Esophagus (tissue), 2 donors: ENCODE results near the gene IFNL2. TPM values are rescaled to one million over a fixed set of nuclear protein-coding genes. Genes with fewer than 3 reads are reported as not detected.

Experiments
- H3K27ac ChIP-seq, 2 donors: one replicate each; pipeline ENCODE4 v1.5.1; 2013; ENCODE audit warnings: low read depth in 2 of 2, mild to moderate bottlenecking in 2 of 2, inconsistent platforms in 1 of 2, low read length in 1 of 2, moderate library complexity in 1 of 2
- H3K27me3 ChIP-seq, 2 donors: one replicate each; pipeline ENCODE4 v1.6.1; 2013; ENCODE audit warnings: low read length in 2 of 2, control low read depth in 1 of 2, mild to moderate bottlenecking in 1 of 2; ENCODE audit not compliant: insufficient read depth in 2 of 2, control insufficient read depth in 1 of 2
- H3K36me3 ChIP-seq, 2 donors: one replicate each; pipeline ENCODE4 v1.6.1; 2013; ENCODE audit warnings: low read length in 1 of 2; ENCODE audit not compliant: control insufficient read depth in 2 of 2, insufficient read depth in 2 of 2
- H3K4me1 ChIP-seq, 2 donors: one replicate each; pipeline ENCODE4 v1.6.1; 2013; ENCODE audit warnings: low read length in 1 of 2; ENCODE audit not compliant: control insufficient read depth in 2 of 2, insufficient read depth in 2 of 2
- H3K4me3 ChIP-seq, 2 donors: one replicate each; pipeline ENCODE4 v1.5.1; 2013; ENCODE audit warnings: low read length in 2 of 2, mild to moderate bottlenecking in 2 of 2, low read depth in 1 of 2, moderate library complexity in 1 of 2
- H3K9me3 ChIP-seq, 2 donors: one replicate each; pipeline ENCODE4 v1.6.1; 2013; ENCODE audit warnings: mild to moderate bottlenecking in 2 of 2, low read depth in 1 of 2, low read length in 1 of 2, moderate library complexity in 1 of 2; ENCODE audit not compliant: control insufficient read depth in 2 of 2, insufficient read depth in 1 of 2
- WGBS, 2 donors: extraction: QIAGEN DNeasy Blood & Tissue Kit; methylation state at CpG; one replicate each; pipeline ENCODE4 v1.1.7; 2013; 5-methylcytosine and 5-hydroxymethylcytosine counted together
- polyA plus RNA-seq, 2 donors: library from polyadenylated mRNA; stranded (reverse); fragments of 200-250 nt; gene quantifications; one replicate each; pipeline ENCODE4 v1.2.3, GENCODE V29; 2013
- donor health status: healthy with polysubstance abuse.
- donor health status: Bipolar disorder and iron deficiency.

IFNL2 gene
- polyA plus RNA-seq, 2 donors = not detected

GRCh38 chr19:39251846-39252245, 16.4 kb upstream of the IFNL2 start:
- H3K4me3 ChIP-seq = no peak overlapping the region
- H3K9me3 ChIP-seq = peaks cover 2% of the 10 kb centered on the region in 2 donors
- H3K27me3 ChIP-seq = peaks cover 0 to 4% of the 10 kb centered on the region in 2 donors
- H3K4me1 ChIP-seq = peaks cover 5 to 9% of the 10 kb centered on the region in 2 donors
- H3K27ac ChIP-seq = no peak overlapping the region
- WGBS, 2 donors = 42 to 53% methylated on average over 3 of the region's 3 CpGs
- H3K36me3 ChIP-seq = no peaks in the 10 kb centered on the region

- WGBS, 2 donors = 64 to 66% methylated on average over 3 of the region's 3 CpGs
- Histone ChIP-seq H3K4me3 (no peak overlapping the region), H3K27ac (no peak overlapping the region), H3K4me1 (peaks cover 4 to 5% of the 10 kb centered on the region in 2 donors), H3K9me3 (no peaks in the 10 kb centered on the region), H3K27me3 (no peaks in the 10 kb centered on the region), H3K36me3 (no peaks in the 10 kb centered on the region)
Observed at GRCh38 chr19:39252458-39252857, 15.7 kb upstream of the IFNL2 start.

- WGBS, 2 donors = 83 to 85% methylated on average over 8 of the region's 8 CpGs
- Histone ChIP-seq H3K9me3 (no peaks in the 10 kb centered on the region), H3K27ac (no peak overlapping the region), H3K36me3 (no peaks in the 10 kb centered on the region), H3K27me3 (no peaks in the 10 kb centered on the region), H3K4me3 (no peak overlapping the region), H3K4me1 (no peaks in the 10 kb centered on the region)
Observed at GRCh38 chr19:39253374-39254149, 14.6 kb upstream of the IFNL2 start.

- Histone ChIP-seq H3K27me3 (no peaks in the 10 kb centered on the region), H3K9me3 (no peaks in the 10 kb centered on the region), H3K4me1 (no peaks in the 10 kb centered on the region), H3K36me3 (no peaks in the 10 kb centered on the region), H3K4me3 (no peak overlapping the region), H3K27ac (no peak overlapping the region)
- WGBS, 2 donors = 78 to 83% methylated on average over 29 of the region's 29 CpGs
Observed at GRCh38 chr19:39254531-39255345, 13.5 kb upstream of the IFNL2 start.

DNA sequence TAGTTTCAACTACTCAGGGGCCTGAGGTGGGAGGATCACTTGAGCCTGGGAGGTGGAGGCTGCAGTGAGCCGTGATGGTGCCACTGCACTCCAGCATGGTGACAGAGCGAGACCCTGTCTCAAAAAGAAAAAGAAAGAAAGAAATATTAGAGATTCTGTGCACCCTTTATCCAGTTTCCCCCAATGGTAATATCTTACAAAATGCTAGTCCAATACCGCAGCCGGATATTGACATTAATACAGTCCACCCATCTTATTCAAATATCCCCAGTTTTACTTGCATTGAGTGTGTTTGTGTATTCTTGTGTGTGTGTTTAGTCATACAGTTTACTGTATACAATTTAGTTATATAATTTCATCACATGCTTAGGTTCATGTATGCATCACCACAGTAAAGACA, 11.0 kb upstream of the IFNL2 start:
- no peaks in the 10 kb centered on the region for H3K36me3 ChIP-seq
- H3K4me1 ChIP-seq = no peaks in the 10 kb centered on the region
- WGBS, 2 donors = 94 to 96% methylated on average over 3 to 4 of the region's 4 CpGs
- H3K27me3 ChIP-seq = no peaks in the 10 kb centered on the region
- no peak overlapping the region for H3K27ac ChIP-seq
- H3K4me3 ChIP-seq = no peak overlapping the region
- no peaks in the 10 kb centered on the region for H3K9me3 ChIP-seq

- H3K36me3 ChIP-seq = no peaks in the 10 kb centered on the region
- peaks cover 0 to 11% of the 10 kb centered on the region in 2 donors for H3K27me3 ChIP-seq
- peaks cover 0 to 6% of the 10 kb centered on the region in 2 donors for H3K4me1 ChIP-seq
- 75 to 82% methylated on average over 3 of the region's 3 CpGs for WGBS, 2 donors
- H3K9me3 ChIP-seq = no peaks in the 10 kb centered on the region
- H3K27ac ChIP-seq = no peak overlapping the region
- H3K4me3 ChIP-seq = no peak overlapping the region
Observed at GRCh38 chr19:39261704-39262103, 6.5 kb upstream of the IFNL2 start.

DNA sequence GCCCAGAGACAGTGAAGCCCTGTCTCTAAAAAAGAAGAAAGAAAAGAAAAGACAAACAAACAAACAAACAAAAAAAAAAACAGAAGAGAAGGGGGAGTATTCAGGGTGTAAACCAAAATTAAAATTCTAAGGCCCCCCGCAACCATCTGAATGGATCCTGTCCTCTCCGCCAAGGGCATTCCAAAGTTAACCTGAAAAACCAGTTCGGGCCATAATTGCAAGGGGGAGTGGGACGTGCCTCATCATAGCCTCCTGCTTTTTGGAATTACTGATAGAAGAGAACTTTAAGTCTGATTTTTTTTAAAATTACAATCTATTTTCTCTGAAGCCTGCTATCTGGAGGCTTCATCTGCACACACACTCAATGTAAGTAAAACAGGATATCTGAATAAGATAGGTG, 5.7 kb upstream of the IFNL2 start:
- peaks cover 0 to 6% of the 10 kb centered on the region in 2 donors for H3K4me1 ChIP-seq
- peaks cover 0 to 11% of the 10 kb centered on the region in 2 donors for H3K27me3 ChIP-seq
- no peaks in the 10 kb centered on the region for H3K36me3 ChIP-seq
- H3K9me3 ChIP-seq = no peaks in the 10 kb centered on the region
- no peak overlapping the region for H3K4me3 ChIP-seq
- WGBS, 2 donors = 53 to 67% methylated on average over 4 of the region's 4 CpGs
- H3K27ac ChIP-seq = no peak overlapping the region

DNA sequence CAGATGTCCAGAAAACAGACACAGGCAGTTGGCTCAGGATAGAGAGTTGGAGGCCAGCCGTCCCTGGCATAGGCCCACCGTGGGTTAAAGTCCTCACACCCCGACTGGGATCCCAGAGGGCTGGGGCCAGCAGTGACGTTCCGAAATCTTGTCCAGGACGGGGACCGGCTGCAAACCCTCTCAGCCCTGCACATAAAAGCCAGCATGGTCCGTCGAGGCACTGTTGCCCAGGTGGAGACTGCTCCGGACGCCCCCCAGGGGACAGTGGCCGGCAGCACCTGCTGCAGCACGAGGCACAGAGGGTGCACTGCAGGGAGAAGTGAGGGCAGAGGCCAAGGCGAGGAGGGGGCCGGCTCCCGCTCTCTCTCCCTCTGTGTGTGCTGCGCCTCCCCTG, 4.3 kb upstream of the IFNL2 start:
- peaks cover 0 to 11% of the 10 kb centered on the region in 2 donors for H3K27me3 ChIP-seq
- no peak overlapping the region for H3K27ac ChIP-seq
- no peaks in the 10 kb centered on the region for H3K9me3 ChIP-seq
- H3K36me3 ChIP-seq = no peaks in the 10 kb centered on the region
- peaks cover 0 to 6% of the 10 kb centered on the region in 2 donors for H3K4me1 ChIP-seq
- 15 to 22% methylated on average over 13 to 17 of the region's 17 CpGs for WGBS, 2 donors
- no peak overlapping the region for H3K4me3 ChIP-seq

GRCh38 chr19:39264306-39265290, 3.6 kb upstream of the IFNL2 start:
- H3K36me3 ChIP-seq = no peaks in the 10 kb centered on the region
- H3K9me3 ChIP-seq = no peaks in the 10 kb centered on the region
- peaks cover 0 to 6% of the 10 kb centered on the region in 2 donors for H3K4me1 ChIP-seq
- 8 to 9% methylated on average over 88 to 102 of the region's 102 CpGs for WGBS, 2 donors
- no peak overlapping the region for H3K27ac ChIP-seq
- peaks cover 0 to 11% of the 10 kb centered on the region in 2 donors for H3K27me3 ChIP-seq
- no peak overlapping the region for H3K4me3 ChIP-seq
